ENCODE results near the gene MBD2. TPM values are rescaled to one million over a fixed set of nuclear protein-coding genes. Genes with fewer than 3 reads are reported as not detected.
"Not testable (repeated sequence)": the region's sequence is repeated elsewhere in the genome, so short reads cannot be mapped to it uniquely, and the experiment has no call there.

Gene MBD2
- total RNA-seq, 6 donors from 2014 or later = 28.7 to 106 (median 52.8) TPM

- no peak for DNase-seq
- no peak overlapping the region for H3K4me3 ChIP-seq
- no peaks in the 10 kb centered on the region for H3K27me3 ChIP-seq
- H3K27ac ChIP-seq = no peak overlapping the region
- no peaks in the 10 kb centered on the region for H3K4me1 ChIP-seq
- TF ChIP-seq CTCF (IDR thresholded peaks at IDR 0.05) (no peak), POLR2A (IDR thresholded peaks at IDR 0.05) (no peak), EP300 (IDR thresholded peaks at IDR 0.05) (no peak), POLR2AphosphoS5 (IDR thresholded peaks at IDR 0.05) (no peak)
- WGBS, 2 donors = 80 to 84% methylated on average over 4 of the region's 4 CpGs
- no peaks in the 10 kb centered on the region for H3K36me3 ChIP-seq
- no peaks in the 10 kb centered on the region for H3K9me3 ChIP-seq
- ATAC-seq (ENCODE audit: low FRiP score in 2 of 2) = no peak
Measured at GRCh38 chr18:54129448-54130067, 94.9 kb downstream of the MBD2 start.

- Histone ChIP-seq H3K4me1 (no peaks in the 10 kb centered on the region), H3K4me3 (no peak overlapping the region), H3K36me3 (no peaks in the 10 kb centered on the region), H3K27me3 (no peaks in the 10 kb centered on the region), H3K9me3 (no peaks in the 10 kb centered on the region), H3K27ac (no peak overlapping the region)
- WGBS, 2 donors = 73 to 77% methylated on average over 9 of the region's 9 CpGs
- DNase-seq (no peak), ATAC-seq (ENCODE audit: low FRiP score in 2 of 2) (peak in 1 of 2 donors; percentile 76)
- TF ChIP-seq POLR2A (IDR thresholded peaks at IDR 0.05) (no peak), EP300 (IDR thresholded peaks at IDR 0.05) (no peak), POLR2AphosphoS5 (IDR thresholded peaks at IDR 0.05) (no peak), CTCF (IDR thresholded peaks at IDR 0.05) (peak in 2 of 6 experiments; percentile 14 to 30)
Measured at GRCh38 chr18:54127759-54128378, 96.6 kb downstream of the MBD2 start.

GRCh38 chr18:54125429-54125828, 99.0 kb downstream of the MBD2 start:
- WGBS, 2 donors = 63 to 75% methylated on average over 3 of the region's 3 CpGs
- Histone ChIP-seq H3K4me3 (no peak overlapping the region), H3K27ac (no peak overlapping the region), H3K27me3 (no peaks in the 10 kb centered on the region), H3K36me3 (no peaks in the 10 kb centered on the region), H3K9me3 (no peaks in the 10 kb centered on the region), H3K4me1 (no peaks in the 10 kb centered on the region)
- no peak for DNase-seq
- no peak for ATAC-seq (ENCODE audit: low FRiP score in 2 of 2)
- TF ChIP-seq EP300 (IDR thresholded peaks at IDR 0.05) (no peak), POLR2AphosphoS5 (IDR thresholded peaks at IDR 0.05) (no peak), CTCF (IDR thresholded peaks at IDR 0.05) (no peak), POLR2A (IDR thresholded peaks at IDR 0.05) (no peak)

- H3K36me3 ChIP-seq; H3K4me3 ChIP-seq; ATAC-seq (ENCODE audit: low FRiP score in 2 of 2); H3K27me3 ChIP-seq; DNase-seq; H3K27ac ChIP-seq; H3K4me1 ChIP-seq; H3K9me3 ChIP-seq: not testable (repeated sequence)
- WGBS, 2 donors = 55 to 58% methylated on average over 4 of the region's 4 CpGs
Measured at GRCh38 chr18:54123720-54124440, 100.6 kb downstream of the MBD2 start.

GRCh38 chr18:54119524-54120019, 104.9 kb downstream of the MBD2 start:
- ATAC-seq (ENCODE audit: low FRiP score in 2 of 2) = peak; percentile 67 to 83
- no peaks in the 10 kb centered on the region for H3K36me3 ChIP-seq
- no peak for DNase-seq
- H3K27ac ChIP-seq = no peak overlapping the region
- H3K27me3 ChIP-seq = no peaks in the 10 kb centered on the region
- no peaks in the 10 kb centered on the region for H3K4me1 ChIP-seq
- peak overlapping the region in 1 of 4 donors; percentile 21 for H3K4me3 ChIP-seq
- no peak for TF ChIP-seq POLR2A (IDR thresholded peaks at IDR 0.05)
- TF ChIP-seq CTCF (IDR thresholded peaks at IDR 0.05) = peak; percentile 36 to 72 (median 62)
- 29 to 31% methylated on average over 6 of the region's 6 CpGs for WGBS, 2 donors
- H3K9me3 ChIP-seq = no peaks in the 10 kb centered on the region
